HG02973 (cell line): ENCODE data around the gene ARPC5.

Experiments
- ATAC-seq: cut with Tn5 transposase; IDR thresholded peaks from one replicate; pipeline ENCODE4 v1.9.1; 2021; ENCODE audit warnings: moderate library complexity; ENCODE audit not compliant: unreplicated experiment

Gene ARPC5

GRCh38 chr1:183588827-183589226, 46.8 kb downstream of the ARPC5 start:
- no peak for ATAC-seq

GRCh38 chr1:183586926-183587325, 48.7 kb downstream of the ARPC5 start:
- ATAC-seq = no peak

DNA sequence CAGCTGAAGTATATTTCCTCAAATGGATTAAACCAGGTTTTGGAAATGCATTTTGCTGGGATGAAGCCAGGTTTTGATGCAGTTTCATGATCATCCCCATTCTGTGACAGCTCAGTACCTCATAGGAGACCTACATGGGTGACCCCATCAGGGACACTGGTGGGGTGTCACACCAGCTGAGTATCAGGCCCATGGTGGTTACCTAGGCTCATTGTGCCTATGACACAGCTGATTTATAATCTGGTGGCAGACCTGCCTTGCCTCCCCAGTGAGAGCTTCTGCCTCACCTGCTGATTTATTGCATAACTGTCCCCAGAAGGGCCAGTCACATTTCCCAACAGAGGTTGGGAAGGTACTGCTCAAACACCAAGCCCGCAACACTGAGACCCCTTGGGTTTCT, 49.1 kb downstream of the ARPC5 start:
- ATAC-seq = no peak

DNA sequence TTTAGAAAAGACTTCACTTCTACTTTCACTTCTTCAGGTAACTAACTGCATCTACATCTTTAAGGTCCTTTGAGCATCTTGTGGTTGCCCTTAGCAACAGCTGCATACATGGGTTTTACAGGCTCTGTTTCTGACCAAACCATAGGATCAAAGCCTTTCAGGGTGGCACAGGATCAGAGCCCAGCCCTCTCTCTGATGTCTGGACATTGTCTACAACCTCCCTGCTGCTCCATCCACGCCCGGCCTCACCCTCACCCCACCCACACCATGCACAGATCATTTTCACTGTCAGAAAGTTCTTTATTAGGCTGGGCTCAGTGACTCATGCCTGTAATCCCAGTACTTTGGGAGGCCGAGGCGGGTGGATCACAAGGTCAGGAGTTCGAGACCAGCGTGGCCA, 50.5 kb downstream of the ARPC5 start:
- peak; percentile 48 for ATAC-seq

- no peak for ATAC-seq
Observed at GRCh38 chr1:183584147-183584546, 51.4 kb downstream of the ARPC5 start.

GRCh38 chr1:183583466-183583865, 52.1 kb downstream of the ARPC5 start:
- no peak for ATAC-seq

DNA sequence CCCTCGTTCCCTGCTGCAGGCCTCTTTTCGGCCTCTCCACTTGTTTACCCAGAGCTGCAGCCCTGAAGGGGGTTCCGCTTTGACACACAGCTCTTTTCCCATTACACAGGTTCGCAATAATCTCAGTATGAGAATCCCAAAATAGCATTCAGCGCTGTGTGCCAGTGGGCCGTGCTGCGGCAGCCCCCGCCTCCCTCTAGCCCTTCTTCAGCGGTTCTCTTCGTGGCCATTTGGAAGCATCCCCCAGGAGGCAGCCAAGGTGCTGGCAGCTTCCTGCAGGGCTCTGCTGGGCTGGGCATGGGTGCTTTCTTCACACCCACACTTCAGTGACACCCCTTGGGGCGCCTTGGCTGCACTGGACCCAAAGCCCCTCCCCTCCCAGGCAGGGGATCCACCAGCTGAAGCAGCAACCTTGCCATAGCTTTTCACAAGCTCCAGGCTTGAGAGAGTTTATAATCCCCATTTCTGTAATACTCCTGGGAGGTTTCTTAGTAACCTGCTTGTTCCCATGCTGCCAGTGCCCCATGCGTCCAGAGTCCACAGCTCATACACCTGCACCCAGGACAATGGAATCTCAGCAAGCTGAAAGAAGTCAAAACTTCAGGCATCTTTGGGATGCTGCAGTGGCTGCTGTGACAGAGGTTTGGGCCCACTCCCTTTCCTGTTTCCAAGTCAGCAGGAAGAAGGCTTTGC, 53.4 kb downstream of the ARPC5 start:
- no peak for ATAC-seq

DNA sequence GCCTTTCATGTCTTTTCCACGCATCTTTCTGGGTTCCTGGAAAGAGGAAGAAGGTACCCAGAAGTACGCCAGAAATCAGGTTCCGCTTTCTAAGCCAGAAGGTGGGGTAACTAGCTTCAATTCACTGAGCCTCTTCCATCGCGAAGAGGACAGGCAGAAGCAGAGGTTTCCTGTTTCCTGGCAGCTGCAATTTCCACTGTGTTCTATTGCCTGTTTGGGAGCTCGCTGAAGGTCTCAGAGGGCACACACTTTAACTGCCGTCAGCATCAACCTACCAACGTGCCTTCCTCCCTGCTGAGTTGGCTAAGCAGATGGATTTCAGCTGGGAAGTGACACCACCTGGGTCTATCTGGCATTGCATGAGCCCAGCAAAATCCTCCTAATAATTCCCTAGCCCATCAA, 55.3 kb downstream of the ARPC5 start:
- ATAC-seq = no peak

- no peak for ATAC-seq
Observed at GRCh38 chr1:183578856-183579255, 56.7 kb downstream of the ARPC5 start.

GRCh38 chr1:183577897-183578465, 57.6 kb downstream of the ARPC5 start:
- ATAC-seq = no peak

DNA sequence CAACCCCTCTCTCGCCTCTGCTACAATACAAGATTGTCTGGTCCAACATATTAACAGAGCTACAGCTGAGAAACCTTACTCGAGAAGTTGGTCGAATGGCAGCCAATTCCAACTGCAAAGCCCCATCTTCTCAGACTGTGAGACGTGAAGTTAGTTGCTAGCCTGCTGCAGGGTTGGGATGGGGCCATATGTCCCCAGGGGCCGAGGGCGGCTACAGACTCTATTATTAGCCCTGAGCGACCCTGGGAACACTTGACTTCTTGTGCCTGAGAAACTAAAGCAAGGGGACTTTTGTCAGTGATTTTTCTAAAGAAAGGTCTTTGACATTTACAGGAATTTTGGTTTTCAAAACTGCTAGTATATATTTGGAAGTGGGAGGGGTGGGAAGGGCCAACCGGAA, 59.0 kb downstream of the ARPC5 start:
- no peak for ATAC-seq

GRCh38 chr1:183575606-183576005, 60.0 kb downstream of the ARPC5 start:
- no peak for ATAC-seq

DNA sequence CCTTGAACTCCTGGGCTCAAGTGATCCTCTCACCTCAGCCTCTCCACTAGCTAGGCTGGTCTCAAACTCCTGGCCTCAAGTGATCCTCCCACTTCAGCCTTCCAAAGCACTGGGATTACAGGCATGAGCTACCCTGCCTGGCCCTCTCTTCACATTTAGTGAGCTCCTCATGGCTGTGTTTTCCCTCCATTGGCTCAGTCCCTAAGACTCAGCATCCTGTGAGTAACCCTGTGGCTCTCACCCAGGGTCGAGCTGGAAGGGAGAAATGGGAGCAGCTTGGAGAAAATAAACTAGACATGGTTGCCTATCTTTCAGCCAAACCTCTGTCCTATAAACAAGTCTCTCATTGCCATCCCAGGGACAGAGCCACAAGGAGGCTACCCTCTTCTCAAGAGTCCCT, 62.9 kb downstream of the ARPC5 start:
- no peak for ATAC-seq

GRCh38 chr1:183571678-183572268, 63.8 kb downstream of the ARPC5 start:
- ATAC-seq = no peak
